ENCODE results near the gene TUBA8.

Gene TUBA8

GRCh38 chr22:18077087-18077638 is 33.4 kb upstream of the TUBA8 start:
- no peak for DNase-seq (ENCODE audit: low spot score)

GRCh38 chr22:18077639-18078328 is 32.8 kb upstream of the TUBA8 start, which contains the start of gene PEX26:
TSS of gene PEX26 (plus strand) at chr22:18077990. CDS start at chr22:18078377, 387 bp downstream.
- DNase-seq (ENCODE audit: low spot score): peak; percentile 94

GRCh38 chr22:18078329-18079041 is 32.1 kb upstream of the TUBA8 start:
- DNase-seq (ENCODE audit: low spot score): peak; percentile 8

DNA sequence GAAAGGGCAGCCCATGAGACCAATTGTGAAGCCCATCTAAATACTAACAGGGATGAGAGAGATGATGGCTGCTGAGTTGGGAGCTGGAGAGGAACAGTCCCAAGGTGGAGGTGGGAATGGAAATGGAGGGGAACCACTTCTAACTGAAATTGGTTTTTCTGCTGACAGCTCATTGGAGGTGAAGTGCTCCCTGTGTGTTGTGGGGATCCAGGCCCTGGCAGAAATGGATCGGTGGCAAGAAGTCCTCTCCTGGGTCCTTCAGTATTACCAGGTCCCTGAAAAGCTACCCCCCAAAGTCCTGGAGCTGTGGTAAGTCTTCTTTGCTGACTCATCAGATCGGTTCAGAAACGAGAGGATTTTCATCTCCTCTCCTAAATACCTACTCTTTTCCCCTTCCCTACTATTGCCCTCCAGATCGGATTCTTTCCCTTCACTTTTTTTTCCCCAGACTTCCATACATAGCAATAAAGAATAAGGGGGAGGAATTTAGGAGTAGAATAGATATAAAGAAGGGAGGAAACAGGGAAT is 30.8 kb upstream of the TUBA8 start:
- DNase-seq (ENCODE audit: low spot score): no peak

- DNase-seq (ENCODE audit: low spot score): no peak
Observed at GRCh38 chr22:18081416-18081815, 29.2 kb upstream of the TUBA8 start.

GRCh38 chr22:18082467-18082866 is 28.1 kb upstream of the TUBA8 start:
- DNase-seq (ENCODE audit: low spot score): no peak

DNA sequence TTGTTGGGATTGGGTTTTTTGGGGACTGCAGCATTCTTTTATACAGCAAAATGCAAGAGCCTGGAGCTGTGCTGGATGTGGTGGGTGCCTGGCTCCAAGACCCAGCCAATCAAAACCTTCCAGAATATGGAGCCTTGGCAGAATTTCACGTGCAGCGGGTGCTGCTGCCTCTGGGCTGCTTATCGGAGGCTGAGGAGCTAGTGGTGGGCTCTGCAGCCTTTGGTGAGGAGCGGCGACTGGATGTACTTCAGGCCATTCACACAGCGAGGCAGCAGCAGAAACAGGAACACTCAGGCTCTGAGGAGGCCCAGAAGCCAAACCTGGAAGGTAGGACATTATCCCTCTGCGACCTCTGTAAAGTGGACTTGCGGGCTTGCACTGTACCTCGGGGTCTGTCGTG is 27.2 kb upstream of the TUBA8 start:
- no peak for DNase-seq (ENCODE audit: low spot score)

DNA sequence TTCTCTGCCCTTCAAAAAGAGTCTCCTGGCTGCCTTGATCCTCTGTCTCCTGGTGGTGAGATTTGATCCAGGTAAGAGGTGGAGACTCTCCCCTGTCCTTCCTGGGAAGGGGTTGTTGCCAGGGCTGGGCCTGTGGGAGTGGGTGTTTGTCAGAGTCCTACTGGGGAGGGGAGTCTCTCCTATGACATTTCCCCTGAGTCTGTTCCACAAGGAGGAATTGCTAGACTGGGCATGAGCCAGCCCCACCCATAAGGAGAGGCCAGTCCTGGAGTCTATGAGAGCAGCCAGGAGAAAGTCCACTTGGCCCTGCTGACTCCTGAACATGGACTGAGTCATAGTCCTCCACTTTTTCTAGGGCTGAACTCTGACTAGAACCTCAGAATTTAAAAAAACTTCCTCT is 25.4 kb upstream of the TUBA8 start:
- DNase-seq (ENCODE audit: low spot score): no peak

DNA sequence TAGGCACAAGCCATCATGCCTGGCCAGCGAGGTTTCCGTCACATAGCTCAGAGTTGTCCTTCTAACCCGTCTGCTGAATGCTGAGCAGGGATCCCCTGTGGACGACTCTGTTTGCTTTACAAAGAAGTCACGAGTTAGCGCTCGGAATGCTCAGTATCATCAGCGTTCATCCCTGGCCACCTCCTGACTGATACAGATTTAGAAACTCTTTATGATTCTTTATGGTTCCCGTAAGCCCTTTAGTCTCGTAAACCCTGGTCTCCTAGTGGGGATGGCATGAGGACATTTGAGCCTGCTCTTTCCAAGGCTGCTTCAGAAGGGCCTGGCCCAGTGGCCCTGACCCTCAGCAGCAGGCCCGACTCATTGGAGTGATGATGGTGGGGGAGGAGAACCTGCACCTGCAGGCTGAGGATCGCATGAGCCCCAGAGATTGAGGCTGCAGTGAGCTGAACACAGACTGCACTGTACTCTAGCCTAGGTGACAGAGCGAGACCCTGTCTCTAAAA is 23.2 kb upstream of the TUBA8 start:
- DNase-seq (ENCODE audit: low spot score): no peak

DNA sequence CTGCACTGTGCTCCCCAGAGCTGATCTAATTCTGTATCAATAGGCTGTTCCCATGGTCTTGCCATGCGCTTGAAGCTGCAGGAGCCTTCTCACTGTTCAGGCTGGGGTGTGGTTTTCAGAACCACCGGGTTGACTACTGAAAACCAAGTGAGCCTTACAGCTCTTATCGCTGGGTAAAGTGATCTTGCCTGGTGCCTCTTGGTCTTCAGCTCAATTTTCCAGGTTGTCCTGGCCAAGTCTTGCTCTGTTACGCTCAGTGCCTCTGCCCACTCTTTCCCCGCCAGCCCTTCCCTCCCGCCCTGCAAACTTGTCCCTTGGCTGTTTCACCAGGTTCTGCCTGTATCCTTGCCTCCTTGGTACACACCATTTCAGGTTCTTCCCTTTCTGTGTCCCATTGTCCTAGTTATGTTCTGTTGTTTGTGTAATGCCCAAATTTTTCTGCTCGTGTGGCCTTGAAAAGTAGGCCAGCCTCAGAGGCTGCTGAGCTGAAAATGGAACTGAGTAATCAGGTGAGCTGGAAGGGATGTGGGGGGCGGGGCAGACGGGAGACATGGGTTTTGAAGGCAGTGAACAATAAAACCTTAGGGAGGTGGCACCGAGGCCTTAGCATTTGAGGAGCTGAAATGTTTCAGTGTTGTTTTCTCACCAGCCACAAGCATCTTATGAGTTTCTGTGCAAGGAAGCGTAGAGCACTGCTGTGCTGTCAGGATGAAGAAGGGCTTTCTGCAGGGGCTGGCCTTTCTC is 21.6 kb upstream of the TUBA8 start:
- DNase-seq (ENCODE audit: low spot score): no peak

DNA sequence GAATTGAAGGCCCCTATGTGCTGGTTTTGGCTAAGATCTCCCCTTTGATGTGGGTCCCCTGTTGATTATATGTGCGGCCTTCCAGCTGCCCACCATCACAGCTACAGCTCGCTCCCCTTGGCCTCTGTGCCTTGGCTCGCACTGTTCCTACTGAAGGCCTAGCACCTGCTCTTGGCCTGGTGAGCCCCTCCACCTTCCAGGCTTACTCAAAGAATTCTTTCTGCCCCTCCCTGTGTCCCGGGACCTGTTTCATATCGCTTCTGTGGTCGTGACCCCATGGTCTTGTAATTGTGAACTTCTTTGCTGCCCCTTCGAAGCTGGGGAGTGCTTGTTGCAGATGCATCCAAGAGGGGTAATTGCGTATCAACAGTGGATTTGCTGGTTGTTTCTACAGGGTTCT is 20.3 kb upstream of the TUBA8 start:
- no peak for DNase-seq (ENCODE audit: low spot score)

DNA sequence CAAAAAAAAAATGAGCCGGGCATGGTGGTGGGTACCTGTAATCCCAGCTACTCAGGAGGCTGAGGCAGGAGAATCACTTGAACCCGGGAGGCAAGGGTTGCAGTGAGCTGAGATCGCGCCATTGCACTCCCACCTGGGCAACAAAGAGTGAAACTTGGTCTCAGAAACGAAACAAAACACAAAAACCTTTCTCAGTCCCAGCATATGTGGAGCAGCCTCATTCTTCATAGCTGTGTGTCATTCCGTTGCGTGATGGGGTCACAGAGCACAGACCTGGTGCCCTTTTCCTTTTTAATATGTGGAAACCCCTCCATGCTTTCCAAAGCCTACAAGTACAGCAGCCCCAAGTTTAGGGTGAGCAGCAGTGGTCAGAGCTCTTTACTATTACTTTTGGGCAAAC is 19.1 kb upstream of the TUBA8 start:
- no peak for DNase-seq (ENCODE audit: low spot score)

DNA sequence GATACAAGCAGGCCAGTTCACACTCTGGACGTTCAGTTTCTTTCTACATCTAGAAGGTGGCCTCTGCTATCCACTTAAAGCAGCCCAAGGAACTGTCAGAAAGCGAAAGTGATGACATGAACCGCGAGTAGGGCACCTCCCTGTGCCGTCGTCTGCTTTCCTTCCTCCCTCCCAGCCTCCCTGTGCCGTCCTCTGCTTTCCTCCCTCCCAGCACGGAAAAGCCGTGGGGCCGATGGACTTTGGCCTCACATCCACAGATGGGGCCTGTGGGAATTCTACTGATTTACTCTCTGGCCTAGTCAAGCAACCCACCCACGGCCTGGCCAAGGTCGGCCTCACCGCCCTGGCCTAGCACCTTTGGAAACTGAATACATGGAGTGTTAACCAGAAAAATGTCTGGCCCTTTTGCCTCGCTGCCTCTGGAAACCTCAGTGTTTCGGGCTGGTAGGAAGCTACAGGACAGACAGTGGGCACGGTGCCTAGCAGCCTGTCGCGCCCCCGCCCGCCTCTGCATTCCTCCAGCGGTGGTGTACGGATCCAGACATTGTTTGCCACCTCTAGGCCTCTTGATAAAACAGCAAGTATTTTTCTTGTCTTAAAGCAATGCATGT is 18.6 kb upstream of the TUBA8 start:
- peak; percentile 19 for DNase-seq (ENCODE audit: low spot score)

DNA sequence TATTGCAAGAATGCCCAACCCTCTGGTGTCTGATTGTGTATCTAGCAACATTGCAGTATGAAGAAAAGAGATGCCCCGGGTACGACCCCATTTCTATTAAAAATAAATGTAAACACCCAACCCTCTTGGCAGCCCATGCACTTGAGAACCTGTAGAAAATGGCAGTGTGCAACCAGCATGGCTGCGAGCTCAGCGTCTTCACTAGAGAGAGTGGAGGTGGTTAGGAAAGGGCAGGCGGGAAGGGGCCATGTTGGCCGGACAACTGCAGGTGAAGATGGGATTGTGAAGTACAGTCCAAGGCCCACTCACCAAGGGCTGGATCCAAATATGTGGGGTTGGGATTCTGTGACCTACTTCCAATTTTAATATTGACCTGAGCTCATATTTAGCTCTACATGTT is 16.9 kb upstream of the TUBA8 start:
- no peak for DNase-seq (ENCODE audit: low spot score)

DNA sequence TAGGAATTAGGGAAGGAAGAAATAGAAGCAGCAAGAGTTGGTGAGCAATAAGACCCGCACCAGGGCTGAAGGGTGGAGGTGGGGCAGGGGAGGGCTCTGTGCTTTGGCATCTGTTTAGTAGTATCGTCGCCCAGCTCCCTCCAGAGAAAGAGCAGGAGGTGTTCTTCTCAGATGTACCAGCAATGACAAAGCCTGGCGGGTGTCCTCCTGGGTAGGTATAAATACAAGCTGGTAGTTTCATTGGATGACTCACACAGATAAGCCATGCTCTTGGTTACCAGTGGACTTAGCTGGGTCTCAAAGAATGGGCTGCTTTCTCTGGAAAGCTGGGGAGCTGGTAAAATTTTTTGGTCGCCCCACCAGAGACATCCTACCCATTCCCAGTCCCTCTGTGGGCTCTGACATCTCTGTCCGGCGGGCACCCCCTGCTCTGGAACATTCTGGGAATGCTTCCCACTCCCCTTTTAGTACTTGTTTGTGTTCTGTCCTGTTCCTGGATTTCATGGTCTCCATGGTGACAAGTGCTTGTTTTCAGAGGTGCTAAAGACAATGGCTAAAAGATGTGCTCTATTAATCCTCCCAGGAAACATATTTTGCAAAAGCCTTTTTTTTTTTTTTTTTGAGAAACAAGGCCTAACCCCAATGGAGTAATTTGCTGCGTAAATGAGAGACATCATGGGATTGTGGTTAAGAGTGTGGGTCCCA is 15.4 kb upstream of the TUBA8 start:
- no peak for DNase-seq (ENCODE audit: low spot score)

DNA sequence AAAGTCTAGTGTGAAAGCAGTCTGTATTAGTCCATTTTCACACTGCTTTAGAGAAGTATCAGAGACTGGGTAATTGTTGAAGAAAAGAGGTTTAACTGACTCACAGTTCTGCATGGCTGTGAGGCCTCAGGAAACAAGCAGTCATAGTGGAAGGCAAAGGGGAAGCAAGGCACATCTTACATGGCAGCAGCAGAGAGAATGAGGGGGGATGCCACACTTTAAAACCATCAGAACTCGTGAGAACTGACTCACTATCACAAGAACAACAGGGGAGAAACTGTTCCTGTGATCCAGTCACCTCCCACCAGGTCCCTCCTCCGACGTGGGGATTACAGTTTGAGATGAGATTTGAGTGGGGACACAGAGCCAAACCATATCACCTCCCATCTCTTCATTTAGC is 13.8 kb upstream of the TUBA8 start:
- DNase-seq (ENCODE audit: low spot score): no peak

DNA sequence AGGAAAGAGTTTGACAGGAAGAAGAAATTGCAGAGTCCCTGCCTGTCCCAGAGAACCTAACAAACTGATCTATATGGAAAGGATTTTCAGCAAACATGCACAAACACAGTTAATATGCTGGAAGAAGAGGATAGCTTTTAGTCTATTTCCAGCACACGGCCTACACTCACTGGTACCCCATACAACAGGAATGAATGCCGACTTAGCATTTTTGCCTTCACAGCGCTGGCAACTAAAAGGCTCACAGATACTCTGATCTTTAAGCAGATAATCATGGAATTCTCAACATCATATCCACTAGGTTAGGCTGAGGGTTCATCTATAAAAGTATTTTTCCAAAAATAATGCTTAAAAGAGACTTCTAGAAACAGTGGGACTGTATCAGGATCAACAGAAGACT is 9.8 kb upstream of the TUBA8 start:
- no peak for DNase-seq (ENCODE audit: low spot score)

- DNase-seq (ENCODE audit: low spot score): no peak
Observed at GRCh38 chr22:18101536-18101935, 9.1 kb upstream of the TUBA8 start.

DNA sequence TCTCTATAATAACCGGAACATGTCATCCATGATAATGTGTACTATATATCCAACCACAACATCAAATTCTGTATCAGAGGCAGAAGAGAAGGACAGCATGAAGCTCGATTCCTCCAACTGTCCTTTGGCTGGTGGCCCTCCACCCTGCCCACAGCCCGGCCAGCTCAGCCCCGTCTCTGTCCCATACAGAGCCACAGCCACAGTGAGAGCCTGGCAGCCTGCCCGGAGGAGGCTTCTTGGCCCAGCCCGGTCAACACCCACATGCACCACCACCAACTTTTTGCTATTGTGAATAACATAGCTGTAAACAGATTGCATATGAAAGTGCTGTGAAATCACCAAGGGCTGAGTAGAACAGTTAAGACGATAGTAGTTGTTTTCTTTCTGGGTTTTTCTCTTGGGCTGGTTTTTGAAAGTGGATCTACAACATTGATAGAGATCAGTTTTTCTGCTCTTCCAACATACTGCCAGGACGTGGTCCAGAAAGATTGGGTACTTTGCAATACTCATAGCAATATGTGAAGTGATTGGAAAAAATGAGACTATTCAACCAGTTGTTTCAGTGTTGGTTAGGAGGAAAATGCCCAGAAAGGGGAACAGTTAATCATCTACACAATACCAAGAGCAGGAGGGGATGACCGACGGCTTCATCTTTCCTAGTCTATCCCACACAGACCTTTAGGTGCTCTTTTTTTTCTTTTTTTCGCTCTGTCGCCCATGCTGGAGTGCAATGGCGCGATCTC is 6.9 kb upstream of the TUBA8 start:
- no peak for DNase-seq (ENCODE audit: low spot score)

DNA sequence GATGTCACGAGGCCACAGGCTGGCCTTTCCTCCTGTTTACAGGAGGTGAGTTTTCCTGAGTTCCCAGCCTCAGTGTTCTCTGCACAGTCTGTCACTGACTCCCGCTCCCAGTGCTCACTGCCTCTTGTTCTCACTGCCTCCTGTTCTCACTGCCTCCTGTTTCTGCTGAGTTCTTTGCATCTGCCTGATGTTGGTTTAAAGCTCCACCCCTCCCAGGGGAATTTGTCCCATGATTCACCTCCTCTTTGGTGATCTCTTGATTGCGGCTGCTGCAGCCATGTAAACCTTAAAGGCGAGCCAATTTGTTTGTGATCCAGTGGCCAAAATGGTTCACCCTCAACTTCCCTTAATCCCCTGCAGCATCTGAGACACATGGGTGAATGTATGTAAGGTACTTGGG is 6.0 kb upstream of the TUBA8 start:
- DNase-seq (ENCODE audit: low spot score): no peak

Data from CD4-positive, alpha-beta T cell treated with Interleukin-6 at 100 ng/mL for 8 hours (primary cell).